GM06990 (cell line): ENCODE measurements around the gene RASSF5.

ENCODE experiments used
- DNase-seq: peaks from one replicate; pipeline ENCODE4 v3.0.0-alpha.2; 2011; ENCODE audit not compliant: insufficient read length; ENCODE audit errors: extremely low read depth
- H3K27me3 ChIP-seq: replicated peaks from 2 replicates; pipeline ENCODE4 v1.6.0; 2011; ENCODE audit warnings: low read length; ENCODE audit not compliant: control insufficient read depth, insufficient read depth
- H3K36me3 ChIP-seq: 2 replicates; pipeline ENCODE4 v1.5.1; 2011; ENCODE audit warnings: low read length; ENCODE audit not compliant: control insufficient read depth, insufficient read depth
- H3K4me3 ChIP-seq: replicated peaks from 2 replicates; pipeline ENCODE4 v1.5.1; 2011; ENCODE audit warnings: low read depth, mild to moderate bottlenecking, control low read depth, low read length
- TF ChIP-seq, protein P1 (sequence below): IDR thresholded peaks from 2 replicates; pipeline ENCODE4 v1.5.1; 2011; ENCODE audit warnings: low read length, control low read depth, mild to moderate bottlenecking, inconsistent platforms; ENCODE audit not compliant: insufficient read depth, poor library complexity, severe bottlenecking

The RASSF5 gene, protein sequence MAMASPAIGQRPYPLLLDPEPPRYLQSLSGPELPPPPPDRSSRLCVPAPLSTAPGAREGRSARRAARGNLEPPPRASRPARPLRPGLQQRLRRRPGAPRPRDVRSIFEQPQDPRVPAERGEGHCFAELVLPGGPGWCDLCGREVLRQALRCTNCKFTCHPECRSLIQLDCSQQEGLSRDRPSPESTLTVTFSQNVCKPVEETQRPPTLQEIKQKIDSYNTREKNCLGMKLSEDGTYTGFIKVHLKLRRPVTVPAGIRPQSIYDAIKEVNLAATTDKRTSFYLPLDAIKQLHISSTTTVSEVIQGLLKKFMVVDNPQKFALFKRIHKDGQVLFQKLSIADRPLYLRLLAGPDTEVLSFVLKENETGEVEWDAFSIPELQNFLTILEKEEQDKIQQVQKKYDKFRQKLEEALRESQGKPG

DNA sequence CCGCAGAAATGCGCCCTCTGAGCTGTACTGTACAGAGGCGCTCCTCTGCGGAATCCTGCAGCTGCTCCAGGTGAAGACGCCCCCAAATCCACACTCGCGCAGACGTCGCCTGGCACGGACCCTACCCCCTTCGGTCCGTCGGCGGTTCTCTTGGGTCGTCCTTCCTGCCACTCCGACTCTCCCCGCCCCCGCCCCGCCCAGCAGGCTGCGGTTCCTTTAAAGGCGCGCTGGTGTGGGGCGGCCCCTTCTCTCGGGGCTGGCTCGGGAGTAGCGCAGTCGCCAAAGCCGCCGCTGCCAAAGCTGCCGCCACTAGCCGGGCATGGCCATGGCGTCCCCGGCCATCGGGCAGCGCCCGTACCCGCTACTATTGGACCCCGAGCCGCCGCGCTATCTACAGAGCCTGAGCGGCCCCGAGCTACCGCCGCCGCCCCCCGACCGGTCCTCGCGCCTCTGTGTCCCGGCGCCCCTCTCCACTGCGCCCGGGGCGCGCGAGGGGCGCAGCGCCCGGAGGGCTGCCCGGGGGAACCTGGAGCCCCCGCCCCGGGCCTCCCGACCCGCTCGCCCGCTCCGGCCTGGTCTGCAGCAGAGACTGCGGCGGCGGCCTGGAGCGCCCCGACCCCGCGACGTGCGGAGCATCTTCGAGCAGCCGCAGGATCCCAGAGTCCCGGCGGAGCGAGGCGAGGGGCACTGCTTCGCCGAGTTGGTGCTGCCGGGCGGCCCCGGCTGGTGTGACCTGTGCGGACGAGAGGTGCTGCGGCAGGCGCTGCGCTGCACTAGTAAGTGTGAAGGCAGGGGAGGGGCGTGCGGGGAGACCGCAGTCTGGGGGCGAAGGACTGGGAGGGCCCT lies at the start of gene RASSF5:
RASSF5 (plus strand) TSS at position 248 of the 846 bp plus-strand sequence; CDS start at position 320, 72 bp downstream.
- H3K4me3 ChIP-seq = peak within 1 kb of the TSS; percentile 75
- H3K27me3 ChIP-seq = no peaks in the 10 kb centered on the region
- TF ChIP-seq, protein P1, sequence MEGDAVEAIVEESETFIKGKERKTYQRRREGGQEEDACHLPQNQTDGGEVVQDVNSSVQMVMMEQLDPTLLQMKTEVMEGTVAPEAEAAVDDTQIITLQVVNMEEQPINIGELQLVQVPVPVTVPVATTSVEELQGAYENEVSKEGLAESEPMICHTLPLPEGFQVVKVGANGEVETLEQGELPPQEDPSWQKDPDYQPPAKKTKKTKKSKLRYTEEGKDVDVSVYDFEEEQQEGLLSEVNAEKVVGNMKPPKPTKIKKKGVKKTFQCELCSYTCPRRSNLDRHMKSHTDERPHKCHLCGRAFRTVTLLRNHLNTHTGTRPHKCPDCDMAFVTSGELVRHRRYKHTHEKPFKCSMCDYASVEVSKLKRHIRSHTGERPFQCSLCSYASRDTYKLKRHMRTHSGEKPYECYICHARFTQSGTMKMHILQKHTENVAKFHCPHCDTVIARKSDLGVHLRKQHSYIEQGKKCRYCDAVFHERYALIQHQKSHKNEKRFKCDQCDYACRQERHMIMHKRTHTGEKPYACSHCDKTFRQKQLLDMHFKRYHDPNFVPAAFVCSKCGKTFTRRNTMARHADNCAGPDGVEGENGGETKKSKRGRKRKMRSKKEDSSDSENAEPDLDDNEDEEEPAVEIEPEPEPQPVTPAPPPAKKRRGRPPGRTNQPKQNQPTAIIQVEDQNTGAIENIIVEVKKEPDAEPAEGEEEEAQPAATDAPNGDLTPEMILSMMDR = no peak
- DNase-seq = peak; percentile 82
- H3K36me3 ChIP-seq = no peaks in the 10 kb centered on the region

DNA sequence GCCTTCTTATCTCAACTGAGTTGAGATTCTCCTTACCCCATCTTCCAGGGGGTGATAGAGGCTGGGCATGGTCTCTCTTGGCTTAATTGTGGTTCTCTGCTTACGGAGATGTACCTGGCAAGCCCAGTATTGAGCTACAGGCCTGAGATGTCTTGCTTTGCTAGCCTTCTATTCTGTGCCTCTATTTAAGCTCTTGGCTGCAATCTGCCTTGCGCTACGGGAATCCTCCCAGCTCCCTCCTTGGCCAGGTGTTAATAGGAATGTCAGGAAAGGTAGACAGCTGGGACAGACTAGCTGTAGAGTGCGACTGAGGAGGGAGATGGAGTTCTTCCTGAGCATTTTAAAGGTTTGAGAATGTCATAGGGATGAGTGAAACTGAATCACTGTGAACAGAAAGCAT lies 47.6 kb upstream of the RASSF5 start:
- H3K36me3 ChIP-seq = peaks cover 2% of the 10 kb centered on the region
- TF ChIP-seq, protein P1 = no peak
- H3K27me3 ChIP-seq = no peaks in the 10 kb centered on the region
- no peak overlapping the region for H3K4me3 ChIP-seq
- DNase-seq = no peak

DNA sequence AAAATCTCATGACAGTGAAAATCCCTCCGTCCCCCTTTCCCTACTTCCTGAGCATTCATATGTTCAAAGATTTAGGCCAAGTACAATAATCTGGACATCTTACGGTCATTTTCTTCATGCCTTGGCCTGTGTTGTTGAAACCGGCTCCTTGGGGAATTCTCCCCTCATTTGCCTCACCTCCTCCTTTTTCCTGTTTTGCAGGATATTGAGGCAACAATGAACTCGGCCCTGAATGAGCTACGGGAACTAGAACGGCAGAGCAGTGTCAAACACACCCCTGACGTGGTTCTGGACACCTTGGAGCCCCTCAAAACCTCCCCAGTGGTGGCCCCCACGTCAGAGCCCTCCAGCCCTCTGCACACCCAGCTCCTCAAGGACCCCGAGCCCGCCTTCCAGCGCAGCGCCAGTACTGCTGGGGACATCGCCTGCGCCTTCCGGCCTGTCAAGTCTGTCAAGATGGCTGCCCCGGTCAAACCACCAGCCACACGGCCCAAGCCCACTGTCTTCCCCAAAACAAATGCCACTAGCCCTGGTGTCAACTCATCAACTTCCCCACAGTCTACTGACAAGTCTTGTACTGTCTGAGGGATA lies 46.4 kb upstream of the RASSF5 start:
- Histone ChIP-seq H3K27me3 (no peaks in the 10 kb centered on the region), H3K4me3 (no peak overlapping the region), H3K36me3 (no peaks in the 10 kb centered on the region)
- DNase-seq = no peak
- TF ChIP-seq, protein P1 = no peak

DNA sequence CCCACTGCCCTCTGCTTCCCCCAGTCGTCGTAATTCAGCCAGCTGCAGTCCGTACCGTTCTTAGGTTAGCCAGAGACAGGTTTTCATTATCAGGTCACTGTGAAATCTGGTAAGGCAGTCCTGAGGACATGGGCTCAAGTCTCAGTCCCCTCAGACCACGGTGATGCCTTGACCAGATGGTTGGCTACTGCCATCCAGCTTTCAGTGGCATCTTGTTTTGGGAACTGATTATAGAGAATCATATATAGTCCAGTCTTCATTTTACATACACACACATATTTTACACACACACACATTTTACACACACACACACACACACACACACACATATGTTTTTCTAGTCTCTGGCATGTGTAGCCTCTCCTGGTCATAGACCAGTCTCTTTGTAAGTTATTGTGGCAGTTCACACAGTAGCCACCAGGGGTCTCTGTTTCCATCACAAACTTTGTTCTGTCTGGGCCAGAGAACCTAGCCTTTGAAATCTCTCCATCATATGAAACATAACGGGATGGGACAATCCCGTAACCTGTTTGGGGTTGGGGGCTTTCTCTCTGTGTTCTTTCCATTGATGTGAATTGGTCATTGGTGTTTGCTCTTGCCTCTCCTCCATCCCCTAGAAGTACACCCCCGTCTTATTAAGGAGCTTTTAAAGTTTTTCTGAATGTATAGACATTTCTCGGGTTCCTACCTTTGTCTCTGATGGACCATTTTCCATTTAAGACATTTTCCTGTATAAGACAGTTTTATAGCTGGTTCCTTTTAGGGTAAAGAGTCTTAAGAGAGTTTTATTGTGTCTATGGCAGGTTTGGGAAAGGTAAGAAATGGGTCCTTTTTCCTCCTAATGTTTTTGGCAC lies 45.5 kb upstream of the RASSF5 start:
- DNase-seq = no peak
- Histone ChIP-seq H3K27me3 (no peaks in the 10 kb centered on the region), H3K36me3 (no peaks in the 10 kb centered on the region), H3K4me3 (no peak overlapping the region)
- TF ChIP-seq, protein P1 = peak; percentile 77

DNA sequence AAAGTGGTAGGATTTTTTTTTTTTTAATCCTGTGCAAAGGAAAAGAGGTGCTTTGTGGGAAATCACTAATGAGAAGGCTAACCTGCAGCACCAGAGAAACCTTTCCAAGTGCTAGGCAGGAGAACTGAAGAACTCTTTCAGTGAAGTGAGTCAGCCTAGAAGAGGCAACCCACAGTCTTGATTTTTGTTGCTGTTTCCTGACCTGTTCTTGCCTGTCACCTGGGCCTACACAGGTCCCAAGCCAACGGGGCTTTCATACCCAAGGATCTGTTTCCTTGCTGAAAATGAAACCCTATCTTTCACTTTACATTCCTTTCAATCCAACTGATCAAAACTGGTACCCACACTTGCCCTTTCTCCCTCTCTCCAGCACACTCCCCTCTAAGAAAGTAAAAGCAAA lies 44.2 kb upstream of the RASSF5 start:
- H3K4me3 ChIP-seq = no peak overlapping the region
- TF ChIP-seq, protein P1 = no peak
- H3K36me3 ChIP-seq = no peaks in the 10 kb centered on the region
- no peak for DNase-seq
- no peaks in the 10 kb centered on the region for H3K27me3 ChIP-seq
